Measurements from ENCODE around the gene MSI2. TPM values are rescaled to one million over a fixed set of nuclear protein-coding genes. Genes with fewer than 3 reads are reported as not detected.

Gene MSI2
- total and polyA plus RNA-seq, 2 donors (not counting 1 experiment from before 2014, with no cell fraction given) = 16.1 to 196 TPM

- Histone ChIP-seq H3K4me2 (replicated peaks; ENCODE audit: low read depth, low read length, poor library complexity, severe bottlenecking) (no peak overlapping the region), H3K27me3 (replicated peaks in 1 of 4; ENCODE audit: control extremely low read depth in 1 of 4, control insufficient read depth in 3 of 4, insufficient read depth in 4 of 4, low read length in 3 of 4) (no peaks in the 10 kb centered on the region), H3K36me3 (replicated peaks in 1 of 2; ENCODE audit: control extremely low read depth in 1 of 2, control insufficient read depth in 1 of 2, extremely low read depth in 1 of 2, insufficient read depth in 2 of 2, low read length in 1 of 2) (peaks cover 0 to 3% of the 10 kb centered on the region in 2 experiments), H3K9me3 (ENCODE audit: control extremely low read depth in 1 of 3, control insufficient read depth in 2 of 3, insufficient read depth in 1 of 3, low read length in 2 of 3) (no peaks in the 10 kb centered on the region), H3K9ac (ENCODE audit: low read length) (no peak overlapping the region), H3K27ac (ENCODE audit: low read length in 2 of 2) (no peak overlapping the region), H3K4me1 (ENCODE audit: control insufficient read depth in 2 of 2, insufficient read depth in 2 of 2, low read length in 2 of 2) (peaks cover 7 to 23% of the 10 kb centered on the region in 2 donors), H3K79me2 (ENCODE audit: control insufficient read depth, insufficient read depth, low read length) (no peaks in the 10 kb centered on the region), H4K20me1 (ENCODE audit: control insufficient read depth, insufficient read depth, low read length, poor library complexity, severe bottlenecking) (no peaks in the 10 kb centered on the region), H3K4me3 (ENCODE audit: control extremely low read depth in 1 of 5, extremely low read depth in 1 of 5, insufficient read depth in 1 of 5, low read depth in 2 of 5, low read length in 4 of 5) (no peak overlapping the region), H2AFZ (ENCODE audit: insufficient read depth, low read depth, low read length, poor library complexity, severe bottlenecking) (no peak overlapping the region)
- intact Hi-C loops (cut with micrococcal nuclease) = no loop called here
- ChIA-PET CTCF (interaction anchor here (0.9 to 2.4 kb wide), 2 partner anchors 31 to 92 kb away, joined by 3 to 12 read pairs; no protein-coding TSS in a partner anchor), POLR2A (no interaction called here)
- no peak for ATAC-seq (ENCODE audit: low read depth)
- no peaks in the 10 kb centered on the region for H3K9me3 Mint-ChIP-seq (ENCODE audit: insufficient read depth)
- H3K27ac Mint-ChIP-seq = no peak overlapping the region
- 64% methylated on average over 2 of the region's 7 CpGs for WGBS (ENCODE audit: insufficient coverage)
- DNase-seq = no peak
- H3K4me1 Mint-ChIP-seq = peaks cover 20% of the 10 kb centered on the region
- H3K27me3 Mint-ChIP-seq = no peaks in the 10 kb centered on the region
- no peak overlapping the region for H3K4me3 Mint-ChIP-seq
- TF ChIP-seq EZH2 (IDR thresholded peaks at IDR 0.05; ENCODE audit: borderline replicate concordance, insufficient read depth, low read depth, low read length, poor library complexity, severe bottlenecking) = no peak
Measured at GRCh38 chr17:57640079-57640478, 383.8 kb downstream of the MSI2 start.

DNA sequence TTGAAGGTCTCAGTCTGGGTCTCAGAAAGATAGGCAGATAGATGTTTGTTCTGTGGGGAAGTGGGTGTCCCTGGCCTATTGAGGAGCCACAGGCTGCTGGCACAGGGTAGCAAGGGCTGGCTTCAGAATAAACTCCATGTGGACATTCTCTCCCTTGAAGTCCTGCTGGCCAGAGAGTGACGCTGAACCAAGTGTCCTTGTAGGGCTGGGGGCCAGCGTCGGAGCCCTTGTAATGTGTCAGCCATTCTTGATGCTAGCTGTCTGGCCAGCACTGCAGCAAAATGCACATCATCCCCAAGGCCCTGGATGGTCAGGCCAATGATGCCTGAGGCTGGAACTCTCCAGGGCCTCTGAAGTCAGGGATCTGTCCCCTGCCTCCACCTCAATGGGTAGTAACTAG lies 385.4 kb downstream of the MSI2 start:
- DNase-seq (no peak), ATAC-seq (ENCODE audit: low read depth) (no peak)
- Histone ChIP-seq H3K27me3 (replicated peaks in 1 of 4; ENCODE audit: control extremely low read depth in 1 of 4, control insufficient read depth in 3 of 4, insufficient read depth in 4 of 4, low read length in 3 of 4) (no peaks in the 10 kb centered on the region), H3K4me3 (ENCODE audit: control extremely low read depth in 1 of 5, extremely low read depth in 1 of 5, insufficient read depth in 1 of 5, low read depth in 2 of 5, low read length in 4 of 5) (no peak overlapping the region), H3K9me3 (ENCODE audit: control extremely low read depth in 1 of 3, control insufficient read depth in 2 of 3, insufficient read depth in 1 of 3, low read length in 2 of 3) (no peaks in the 10 kb centered on the region), H3K9ac (ENCODE audit: low read length) (no peak overlapping the region), H3K79me2 (ENCODE audit: control insufficient read depth, insufficient read depth, low read length) (no peaks in the 10 kb centered on the region), H3K4me2 (replicated peaks; ENCODE audit: low read depth, low read length, poor library complexity, severe bottlenecking) (no peak overlapping the region), H3K27ac (ENCODE audit: low read length in 2 of 2) (no peak overlapping the region), H3K4me1 (ENCODE audit: control insufficient read depth in 2 of 2, insufficient read depth in 2 of 2, low read length in 2 of 2) (peaks cover 4 to 14% of the 10 kb centered on the region in 2 donors), H4K20me1 (ENCODE audit: control insufficient read depth, insufficient read depth, low read length, poor library complexity, severe bottlenecking) (no peaks in the 10 kb centered on the region), H3K36me3 (replicated peaks in 1 of 2; ENCODE audit: control extremely low read depth in 1 of 2, control insufficient read depth in 1 of 2, extremely low read depth in 1 of 2, insufficient read depth in 2 of 2, low read length in 1 of 2) (peaks cover 0 to 7% of the 10 kb centered on the region in 2 experiments), H2AFZ (ENCODE audit: insufficient read depth, low read depth, low read length, poor library complexity, severe bottlenecking) (no peak overlapping the region)
- Mint-ChIP-seq H3K4me1 (peaks cover 13% of the 10 kb centered on the region), H3K4me3 (no peak overlapping the region), H3K27ac (no peak overlapping the region), H3K9me3 (ENCODE audit: insufficient read depth) (no peaks in the 10 kb centered on the region), H3K27me3 (no peaks in the 10 kb centered on the region)
- POLR2A ChIA-PET = no interaction called here
- 100% methylated on average over 3 of the region's 3 CpGs for WGBS (ENCODE audit: insufficient coverage)
- CTCF ChIA-PET = interaction anchor here (1.7 to 2.4 kb wide), 2 partner anchors 19 to 30 kb away, joined by 5 to 12 read pairs; no protein-coding TSS in a partner anchor
- TF ChIP-seq EZH2 (IDR thresholded peaks at IDR 0.05; ENCODE audit: borderline replicate concordance, insufficient read depth, low read depth, low read length, poor library complexity, severe bottlenecking) (no peak), CTCF (IDR thresholded peaks at IDR 0.05) (no peak)
- intact Hi-C loops (cut with micrococcal nuclease) = no loop called here

All from B cell (primary cell).